ENCODE measurements around the gene FCRLB. TPM values are rescaled to one million over a fixed set of nuclear protein-coding genes. Genes with fewer than 3 reads are reported as not detected.

The FCRLB gene
- total and polyA plus RNA-seq, 2 experiments from 2014 or later, result 0.37 to 0.56 TPM

DNA sequence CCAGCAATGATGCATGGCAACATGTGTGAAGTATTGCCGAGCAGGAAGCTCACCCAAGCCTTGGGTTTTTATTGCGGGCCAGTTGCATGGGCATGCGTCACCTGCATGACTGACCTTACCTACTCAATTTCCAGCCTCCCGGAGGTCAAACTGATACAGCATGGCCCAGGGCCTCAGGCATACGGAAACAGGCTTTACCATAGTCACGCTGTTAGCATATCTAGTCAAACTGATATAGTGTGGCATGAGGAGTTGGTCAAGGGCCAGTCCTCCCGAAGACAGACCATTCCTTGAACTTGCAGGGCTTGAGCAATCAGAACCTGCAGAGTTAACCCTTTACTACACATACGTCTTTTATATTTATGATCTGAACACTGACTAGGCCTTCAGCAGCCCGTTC is 21.9 kb downstream of the FCRLB start (continued):
- no peak for TF ChIP-seq EZH2phosphoT487 (IDR thresholded peaks at IDR 0.05; ENCODE audit: unreplicated experiment)

- H3K9me3 Mint-ChIP-seq, result peaks cover 3% of the 10 kb centered on the region; the same call in 2 of the 3 replicates
Observed at GRCh38 chr1:161747801-161748200, 26.5 kb downstream of the FCRLB start.

More at GRCh38 chr1:161747801-161748200, 26.5 kb downstream of the FCRLB start:
- ATAC-seq, result no peak
- peaks cover 21% of the 10 kb centered on the region for H3K36me3 Mint-ChIP-seq (ENCODE audit: low read depth)
- Histone ChIP-seq H3K4me2 (no peak overlapping the region), H3F3A (replicated peaks; ENCODE audit: low read depth) (no peaks in the 10 kb centered on the region), H3K27me3 (ENCODE audit: insufficient read depth) (no peaks in the 10 kb centered on the region), H4K20me1 (replicated peaks; ENCODE audit: insufficient read depth) (peaks cover 24% of the 10 kb centered on the region), H3K4me3 (no peak overlapping the region), H2AFZ (no peak overlapping the region), H3K27ac (ENCODE audit: low read depth) (no peak overlapping the region), H3K4me1 (ENCODE audit: insufficient read depth) (peaks cover 12% of the 10 kb centered on the region), H3K9me2 (ENCODE audit: insufficient read depth) (no peaks in the 10 kb centered on the region), H3K36me3 (ENCODE audit: insufficient read depth) (peaks cover 13% of the 10 kb centered on the region; the same call in 1 of the 2 replicates), H3K79me2 (replicated peaks; ENCODE audit: insufficient read depth) (peaks cover 17% of the 10 kb centered on the region)
- no peak for DNase-seq (ENCODE audit: low spot score)
- peaks cover 13% of the 10 kb centered on the region; the same call in 2 of the 3 replicates for H3K4me1 Mint-ChIP-seq
- H3K27ac Mint-ChIP-seq, result no peak overlapping the region
- H3K4me3 Mint-ChIP-seq, result no peak overlapping the region; the same call in 2 of the 3 replicates
- TF ChIP-seq EZH2 (IDR thresholded peaks at IDR 0.05; ENCODE audit: low read depth, unreplicated experiment) (no peak), POLR2AphosphoS5 (IDR thresholded peaks at IDR 0.05; ENCODE audit: low read depth) (no peak), STAT1 (IDR thresholded peaks at IDR 0.05; ENCODE audit: unreplicated experiment) (no peak), REST (IDR thresholded peaks at IDR 0.05; ENCODE audit: unreplicated experiment) (no peak), CREB1 (CRISPR knock-in tag; IDR thresholded peaks at IDR 0.05; ENCODE audit: low read depth) (no peak), JUNB (IDR thresholded peaks at IDR 0.05; ENCODE audit: unreplicated experiment) (no peak), ZNF114 (CRISPR knock-in tag; IDR thresholded peaks at IDR 0.05) (no peak), ZNF331 (CRISPR knock-in tag; IDR thresholded peaks at IDR 0.05; ENCODE audit: low read depth) (no peak)
- TF ChIP-seq, protein P1, sequence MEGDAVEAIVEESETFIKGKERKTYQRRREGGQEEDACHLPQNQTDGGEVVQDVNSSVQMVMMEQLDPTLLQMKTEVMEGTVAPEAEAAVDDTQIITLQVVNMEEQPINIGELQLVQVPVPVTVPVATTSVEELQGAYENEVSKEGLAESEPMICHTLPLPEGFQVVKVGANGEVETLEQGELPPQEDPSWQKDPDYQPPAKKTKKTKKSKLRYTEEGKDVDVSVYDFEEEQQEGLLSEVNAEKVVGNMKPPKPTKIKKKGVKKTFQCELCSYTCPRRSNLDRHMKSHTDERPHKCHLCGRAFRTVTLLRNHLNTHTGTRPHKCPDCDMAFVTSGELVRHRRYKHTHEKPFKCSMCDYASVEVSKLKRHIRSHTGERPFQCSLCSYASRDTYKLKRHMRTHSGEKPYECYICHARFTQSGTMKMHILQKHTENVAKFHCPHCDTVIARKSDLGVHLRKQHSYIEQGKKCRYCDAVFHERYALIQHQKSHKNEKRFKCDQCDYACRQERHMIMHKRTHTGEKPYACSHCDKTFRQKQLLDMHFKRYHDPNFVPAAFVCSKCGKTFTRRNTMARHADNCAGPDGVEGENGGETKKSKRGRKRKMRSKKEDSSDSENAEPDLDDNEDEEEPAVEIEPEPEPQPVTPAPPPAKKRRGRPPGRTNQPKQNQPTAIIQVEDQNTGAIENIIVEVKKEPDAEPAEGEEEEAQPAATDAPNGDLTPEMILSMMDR (conservative IDR thresholded peaks at IDR 0.05; ENCODE audit: low read depth in 2 of 2), result no peak
- peaks cover 3% of the 10 kb centered on the region for H3K27me3 Mint-ChIP-seq (ENCODE audit: insufficient read depth, low read depth, poor library complexity)

All from GM23338 (cell line).